Sigmoid colon (tissue), 7 donors: ENCODE results near the gene TSPAN17. TPM values are rescaled to one million over a fixed set of nuclear protein-coding genes. Genes with fewer than 3 reads are reported as not detected.

Experiments used
- DNase-seq: peaks from one replicate; pipeline ENCODE4 v3.0.0-alpha.2; 2019
- H3K27ac ChIP-seq, 4 donors: fragments of 200-600 bp; sonication (generic); one replicate each; pipeline ENCODE4 v1.5.1; 2016 to 2019; ENCODE audit warnings: mild to moderate bottlenecking in 1 of 4
- H3K27me3 ChIP-seq, 3 donors: fragments of 200-600 bp; sonication (generic); one replicate each; pipeline ENCODE4 v1.5.1; 2019; ENCODE audit warnings: mild to moderate bottlenecking in 1 of 3
- H3K36me3 ChIP-seq, 4 donors: fragments of 200-600 bp; sonication (generic); one replicate each; pipeline ENCODE4 v1.5.1; 2016 to 2019
- H3K4me1 ChIP-seq, 4 donors: fragments of 200-600 bp; sonication (generic); one replicate each; pipeline ENCODE4 v1.5.1; 2017 to 2019
- H3K4me3 ChIP-seq, 4 donors: fragments of 200-600 bp; sonication (generic); one replicate each; pipeline ENCODE4 v1.5.1; 2017 to 2019; ENCODE audit warnings: mild to moderate bottlenecking in 2 of 4, moderate library complexity in 1 of 4
- H3K9me3 ChIP-seq, 4 donors: fragments of 200-600 bp in 3 of 4; sonication (generic) in 3 of 4; one replicate each; pipeline versions ENCODE4 v1.5.1 to v1.6.1; 2013 to 2019
- EP300 ChIP-seq, 4 donors: sonication (generic); formaldehyde crosslinking; IDR thresholded peaks; one replicate each; pipeline ENCODE4 v1.6.1; 2017; ENCODE audit warnings: antibody characterized with exemption in 4 of 4
- POLR2A ChIP-seq, 2 donors: fragments of 450-650 bp; IDR thresholded peaks; one replicate each; pipeline ENCODE4 v1.6.1; 2016; ENCODE audit warnings: antibody characterized with exemption in 2 of 2, mild to moderate bottlenecking in 2 of 2, moderate library complexity in 2 of 2
- POLR2AphosphoS5 ChIP-seq, 4 donors: sonication (generic); formaldehyde crosslinking; IDR thresholded peaks; one replicate each; pipeline ENCODE4 v1.6.1; 2017; ENCODE audit warnings: antibody characterized with exemption in 4 of 4
- WGBS, 2 donors: extraction: QIAGEN DNeasy Blood & Tissue Kit; methylation state at CpG; one replicate each; pipeline ENCODE4 v1.1.7; 2013; 5-methylcytosine and 5-hydroxymethylcytosine counted together
- intact Hi-C: fragments of 100-400 bp; cut with DNase I; formaldehyde crosslinking; loops from one replicate; pipeline ENCODE4 v1.15.1; 2023
- polyA plus RNA-seq, 3 donors: library from polyadenylated mRNA; stranded (reverse); fragments of 200-250 nt; gene quantifications; one replicate each; pipeline ENCODE4 v1.2.3, GENCODE V29; 2013
- total RNA-seq, 4 donors: library from RNA; depleted of rRNA; stranded (reverse); fragments of >200 nt; gene quantifications; one replicate each; pipeline ENCODE4 v1.1.0, GENCODE V29; 2016
- TF ChIP-seq, protein P1 (sequence below), 4 experiments: fragments of 450-650 bp in 3 of 4; fragments of 200-600 bp in 1 of 4; IDR thresholded peaks; one replicate each; pipeline ENCODE4 v1.5.1; 2016 to 2019; ENCODE audit warnings: antibody characterized with exemption in 4 of 4, mild to moderate bottlenecking in 3 of 4, moderate library complexity in 2 of 4
- donor health status: healthy with polysubstance abuse.
- donor health status: Bipolar disorder and iron deficiency.
- donor health status: healthy.

Gene TSPAN17
- total and polyA plus RNA-seq, 7 donors, result 7.4 to 37.7 (median 21.7) TPM

GRCh38 chr5:176654856-176655255, 7.6 kb downstream of the TSPAN17 start:
- Histone ChIP-seq H3K9me3 (no peaks in the 10 kb centered on the region), H3K27ac (no peak overlapping the region), H3K4me3 (no peak overlapping the region), H3K4me1 (peaks cover 0 to 11% (median 4%) of the 10 kb centered on the region in 4 donors), H3K27me3 (no peaks in the 10 kb centered on the region), H3K36me3 (peaks cover 0 to 45% (median 5%) of the 10 kb centered on the region in 4 donors)
- no peak for TF ChIP-seq EP300 (IDR thresholded peaks at IDR 0.05)
- no peak for TF ChIP-seq POLR2A (IDR thresholded peaks at IDR 0.05)
- TF ChIP-seq, protein P1, sequence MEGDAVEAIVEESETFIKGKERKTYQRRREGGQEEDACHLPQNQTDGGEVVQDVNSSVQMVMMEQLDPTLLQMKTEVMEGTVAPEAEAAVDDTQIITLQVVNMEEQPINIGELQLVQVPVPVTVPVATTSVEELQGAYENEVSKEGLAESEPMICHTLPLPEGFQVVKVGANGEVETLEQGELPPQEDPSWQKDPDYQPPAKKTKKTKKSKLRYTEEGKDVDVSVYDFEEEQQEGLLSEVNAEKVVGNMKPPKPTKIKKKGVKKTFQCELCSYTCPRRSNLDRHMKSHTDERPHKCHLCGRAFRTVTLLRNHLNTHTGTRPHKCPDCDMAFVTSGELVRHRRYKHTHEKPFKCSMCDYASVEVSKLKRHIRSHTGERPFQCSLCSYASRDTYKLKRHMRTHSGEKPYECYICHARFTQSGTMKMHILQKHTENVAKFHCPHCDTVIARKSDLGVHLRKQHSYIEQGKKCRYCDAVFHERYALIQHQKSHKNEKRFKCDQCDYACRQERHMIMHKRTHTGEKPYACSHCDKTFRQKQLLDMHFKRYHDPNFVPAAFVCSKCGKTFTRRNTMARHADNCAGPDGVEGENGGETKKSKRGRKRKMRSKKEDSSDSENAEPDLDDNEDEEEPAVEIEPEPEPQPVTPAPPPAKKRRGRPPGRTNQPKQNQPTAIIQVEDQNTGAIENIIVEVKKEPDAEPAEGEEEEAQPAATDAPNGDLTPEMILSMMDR (IDR thresholded peaks at IDR 0.05), result no peak
- TF ChIP-seq POLR2AphosphoS5 (IDR thresholded peaks at IDR 0.05), result no peak
- intact Hi-C loops, result no loop called here
- no peak for DNase-seq
- WGBS, 2 donors, result 89 to 95% methylated on average over 14 of the region's 14 CpGs

- DNase-seq, result no peak
- intact Hi-C loops, result no loop called here
- 90 to 93% methylated on average over 13 of the region's 13 CpGs for WGBS, 2 donors
- Histone ChIP-seq H3K4me1 (peaks cover 0 to 17% (median 6%) of the 10 kb centered on the region in 4 donors), H3K9me3 (no peaks in the 10 kb centered on the region), H3K36me3 (peaks cover 0 to 45% (median 5%) of the 10 kb centered on the region in 4 donors), H3K27me3 (no peaks in the 10 kb centered on the region), H3K27ac (no peak overlapping the region), H3K4me3 (no peak overlapping the region)
- TF ChIP-seq POLR2A (IDR thresholded peaks at IDR 0.05), result no peak
- TF ChIP-seq, protein P1 (IDR thresholded peaks at IDR 0.05), result no peak
- TF ChIP-seq POLR2AphosphoS5 (IDR thresholded peaks at IDR 0.05), result no peak
- TF ChIP-seq EP300 (IDR thresholded peaks at IDR 0.05), result no peak
These were observed 9.2 kb downstream of the TSPAN17 start for GRCh38 chr5:176656467-176656990.

GRCh38 chr5:176658007-176658599, 10.8 kb downstream of the TSPAN17 start:
- DNase-seq, result peak; percentile 82
- Histone ChIP-seq H3K36me3 (peaks cover 0 to 41% (median 5%) of the 10 kb centered on the region in 4 donors), H3K27me3 (peaks cover 0 to 6% (median 0%) of the 10 kb centered on the region in 3 donors), H3K27ac (no peak overlapping the region), H3K9me3 (no peaks in the 10 kb centered on the region), H3K4me3 (no peak overlapping the region), H3K4me1 (peaks cover 0 to 17% (median 6%) of the 10 kb centered on the region in 4 donors)
- no peak for TF ChIP-seq POLR2AphosphoS5 (IDR thresholded peaks at IDR 0.05)
- TF ChIP-seq, protein P1 (IDR thresholded peaks at IDR 0.05), result peak; percentile 28 to 77 (median 57)
- WGBS, 2 donors, result 39 to 48% methylated on average over 14 of the region's 14 CpGs
- intact Hi-C loops, result no loop called here

DNA sequence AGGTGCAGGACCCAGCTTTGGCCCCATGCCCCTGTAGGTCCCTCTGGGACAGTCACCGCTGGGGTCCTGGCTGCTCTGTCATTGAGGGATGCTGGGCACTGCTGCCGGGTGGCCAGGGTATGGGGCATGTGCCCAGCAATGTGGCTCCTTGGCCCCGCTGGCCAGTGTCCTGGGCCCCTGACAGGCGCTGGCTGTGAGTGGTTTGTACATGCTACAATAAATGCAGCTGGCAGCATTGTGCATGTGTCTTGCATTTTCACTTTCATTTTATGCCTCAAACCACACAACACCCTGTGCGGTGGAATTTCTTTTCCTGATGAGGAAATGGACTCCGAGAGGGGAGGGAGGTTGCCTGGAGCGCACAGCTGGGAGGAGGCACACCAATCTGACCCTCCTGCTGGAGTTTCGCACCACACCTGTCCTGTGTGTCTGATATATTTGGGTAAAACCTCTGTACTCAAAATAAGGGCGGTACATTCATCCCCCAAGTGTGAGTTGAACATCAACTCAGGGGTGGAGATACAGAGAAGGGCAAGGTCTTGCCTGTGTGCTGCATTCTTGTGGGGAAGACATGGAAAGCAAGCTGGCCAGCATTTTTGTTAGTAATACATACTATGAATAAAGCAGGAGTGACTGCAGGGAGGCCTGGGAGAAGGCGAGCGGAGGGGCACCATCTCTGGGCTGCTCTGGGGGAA, 11.7 kb downstream of the TSPAN17 start:
- DNase-seq, result no peak
- peaks cover 0 to 32% (median 2%) of the 10 kb centered on the region in 4 donors for H3K36me3 ChIP-seq
- no peaks in the 10 kb centered on the region for H3K9me3 ChIP-seq
- intact Hi-C loops, result no loop called here
- H3K27me3 ChIP-seq, result peaks cover 0 to 14% (median 0%) of the 10 kb centered on the region in 3 donors
- 18 to 29% methylated on average over 11 of the region's 11 CpGs for WGBS, 2 donors
- no peak overlapping the region for H3K4me3 ChIP-seq
- peaks cover 0 to 17% (median 6%) of the 10 kb centered on the region in 4 donors for H3K4me1 ChIP-seq
- no peak overlapping the region for H3K27ac ChIP-seq
- TF ChIP-seq POLR2AphosphoS5 (IDR thresholded peaks at IDR 0.05), result no peak
- TF ChIP-seq POLR2A (IDR thresholded peaks at IDR 0.05), result no peak
- TF ChIP-seq EP300 (IDR thresholded peaks at IDR 0.05), result no peak
- TF ChIP-seq, protein P1 (IDR thresholded peaks at IDR 0.05), result no peak
